D721Med (cell line): ENCODE data around the gene MEX3B.
"Not testable (repeated sequence)": the region's sequence is repeated elsewhere in the genome, so short reads cannot be mapped to it uniquely, and the experiment has no call there.

Source experiments
- DNase-seq: peaks from one replicate; pipeline ENCODE4 v3.0.0; 2011; ENCODE audit warnings: low spot score; ENCODE audit not compliant: insufficient read length
- FAIRE-seq: peaks from 2 replicates; lab custom pipeline; 2011; peaks lifted over from hg19 to GRCh38; lab: Jason Lieb, UNC
- TF ChIP-seq, protein P1 (sequence below): IDR thresholded peaks from 2 replicates; pipeline ENCODE4 v1.5.1; 2012; ENCODE audit warnings: mild to moderate bottlenecking, control low read depth; ENCODE audit not compliant: insufficient read depth; ENCODE audit errors: missing control alignments

MEX3B gene

DNA sequence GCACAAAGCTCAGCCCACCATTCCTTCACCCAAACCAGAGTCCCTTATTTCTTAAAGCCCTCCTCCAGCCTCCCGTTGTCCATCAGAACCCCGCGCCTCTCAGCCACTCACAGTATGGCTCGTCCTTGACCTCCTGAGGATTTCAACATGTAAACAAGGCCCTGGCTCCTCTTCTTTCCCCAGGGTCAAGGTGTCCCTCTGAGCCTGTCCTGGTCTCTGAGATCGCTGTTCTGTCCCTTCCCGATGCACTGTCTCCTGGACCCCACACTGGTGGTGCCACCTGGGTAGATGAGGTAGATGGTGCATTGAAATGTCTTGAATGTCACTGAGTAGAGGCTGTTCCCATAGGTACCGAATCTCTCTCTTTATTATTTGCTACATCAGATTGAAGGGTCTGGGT is 32.9 kb downstream of the MEX3B start:
- TF ChIP-seq, protein P1, sequence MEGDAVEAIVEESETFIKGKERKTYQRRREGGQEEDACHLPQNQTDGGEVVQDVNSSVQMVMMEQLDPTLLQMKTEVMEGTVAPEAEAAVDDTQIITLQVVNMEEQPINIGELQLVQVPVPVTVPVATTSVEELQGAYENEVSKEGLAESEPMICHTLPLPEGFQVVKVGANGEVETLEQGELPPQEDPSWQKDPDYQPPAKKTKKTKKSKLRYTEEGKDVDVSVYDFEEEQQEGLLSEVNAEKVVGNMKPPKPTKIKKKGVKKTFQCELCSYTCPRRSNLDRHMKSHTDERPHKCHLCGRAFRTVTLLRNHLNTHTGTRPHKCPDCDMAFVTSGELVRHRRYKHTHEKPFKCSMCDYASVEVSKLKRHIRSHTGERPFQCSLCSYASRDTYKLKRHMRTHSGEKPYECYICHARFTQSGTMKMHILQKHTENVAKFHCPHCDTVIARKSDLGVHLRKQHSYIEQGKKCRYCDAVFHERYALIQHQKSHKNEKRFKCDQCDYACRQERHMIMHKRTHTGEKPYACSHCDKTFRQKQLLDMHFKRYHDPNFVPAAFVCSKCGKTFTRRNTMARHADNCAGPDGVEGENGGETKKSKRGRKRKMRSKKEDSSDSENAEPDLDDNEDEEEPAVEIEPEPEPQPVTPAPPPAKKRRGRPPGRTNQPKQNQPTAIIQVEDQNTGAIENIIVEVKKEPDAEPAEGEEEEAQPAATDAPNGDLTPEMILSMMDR, result no peak
- FAIRE-seq, result no peak
- DNase-seq, result no peak

DNA sequence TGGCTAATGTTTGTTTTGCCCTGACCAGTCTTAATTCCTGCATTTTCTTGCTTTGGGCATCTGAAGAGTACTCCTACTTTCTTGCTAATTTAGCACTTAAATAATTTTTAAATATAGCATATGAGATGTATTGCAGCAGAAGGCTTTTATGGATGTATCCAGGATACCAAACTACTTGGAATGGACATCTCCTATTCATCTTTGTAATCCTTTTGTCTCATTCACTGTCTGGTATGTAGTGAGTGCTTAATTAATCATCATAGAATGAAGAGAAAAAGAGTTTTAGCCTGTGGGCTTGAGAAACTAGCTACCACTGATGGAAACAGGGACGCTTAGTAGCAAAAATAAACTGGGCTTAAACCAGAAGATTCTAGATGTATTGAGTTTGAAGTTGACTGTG is 40.6 kb downstream of the MEX3B start:
- DNase-seq, result no peak
- no peak for FAIRE-seq
- TF ChIP-seq, protein P1, result no peak

DNA sequence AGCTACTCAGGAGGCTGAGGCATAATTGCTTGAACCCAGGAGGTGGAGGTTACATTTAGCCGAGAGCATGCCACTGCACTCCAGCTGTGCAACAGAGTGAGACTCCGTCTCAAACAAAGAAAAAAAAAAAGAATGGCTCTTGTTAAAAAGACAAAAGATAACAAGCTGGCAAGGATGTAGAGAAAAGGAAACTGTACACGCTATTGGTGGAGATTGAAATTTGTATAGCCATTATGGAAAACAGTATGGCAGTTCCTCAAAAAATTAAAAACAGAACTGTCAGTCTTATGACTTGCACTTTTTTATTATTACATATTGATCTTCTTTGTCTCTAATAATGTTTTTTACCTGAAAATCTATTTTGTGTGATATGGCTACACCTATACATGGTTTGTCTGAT is 41.9 kb downstream of the MEX3B start:
- TF ChIP-seq, protein P1, result no peak
- FAIRE-seq (no peak), DNase-seq (no peak)

DNA sequence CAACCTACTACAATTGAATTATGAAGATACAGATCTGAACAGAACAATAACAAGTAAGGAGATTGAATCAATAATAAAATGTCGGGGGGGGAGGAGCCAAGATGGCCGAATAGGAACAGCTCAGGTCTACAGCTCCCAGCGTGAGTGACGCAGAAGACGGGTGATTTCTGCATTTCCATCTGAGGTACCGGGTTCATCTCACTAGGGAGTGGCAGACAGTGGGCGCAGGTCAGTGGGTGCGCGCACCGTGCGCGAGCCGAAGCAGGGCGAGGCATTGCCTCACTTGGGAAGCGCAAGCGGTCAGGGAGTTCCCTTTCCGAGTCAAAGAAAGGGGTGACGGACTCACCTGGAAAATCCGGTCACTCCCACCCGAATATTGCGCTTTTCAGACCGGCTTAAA is 50.7 kb downstream of the MEX3B start:
- not testable (repeated sequence) for DNase-seq, FAIRE-seq

DNA sequence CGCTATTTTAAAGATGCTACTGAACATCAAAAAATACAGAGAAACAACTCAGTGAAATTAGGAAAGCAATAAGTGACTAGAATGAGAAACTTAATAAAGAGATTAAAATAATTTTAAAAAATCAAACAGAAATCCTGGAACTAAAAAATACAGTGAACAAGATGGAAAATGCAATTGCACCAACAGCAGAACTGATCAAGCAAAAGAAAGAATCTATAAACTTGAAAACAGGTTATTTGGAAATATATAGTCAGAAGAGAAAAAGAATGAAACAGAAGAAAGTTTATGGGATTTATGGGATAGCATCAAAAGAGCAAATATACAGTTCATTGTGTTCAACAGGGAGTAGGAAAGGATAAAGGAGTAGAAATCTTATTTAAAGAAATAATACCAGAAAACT is 53.3 kb downstream of the MEX3B start:
- FAIRE-seq, result no peak
- DNase-seq, result no peak
- TF ChIP-seq, protein P1, result no peak
